ENCODE measurements around the gene GAB2. TPM values are rescaled to one million over a fixed set of nuclear protein-coding genes. Genes with fewer than 3 reads are reported as not detected.

GAB2 gene
- total and polyA plus RNA-seq, 2 experiments from 2014 or later, result 4.9 to 10.2 TPM

DNA sequence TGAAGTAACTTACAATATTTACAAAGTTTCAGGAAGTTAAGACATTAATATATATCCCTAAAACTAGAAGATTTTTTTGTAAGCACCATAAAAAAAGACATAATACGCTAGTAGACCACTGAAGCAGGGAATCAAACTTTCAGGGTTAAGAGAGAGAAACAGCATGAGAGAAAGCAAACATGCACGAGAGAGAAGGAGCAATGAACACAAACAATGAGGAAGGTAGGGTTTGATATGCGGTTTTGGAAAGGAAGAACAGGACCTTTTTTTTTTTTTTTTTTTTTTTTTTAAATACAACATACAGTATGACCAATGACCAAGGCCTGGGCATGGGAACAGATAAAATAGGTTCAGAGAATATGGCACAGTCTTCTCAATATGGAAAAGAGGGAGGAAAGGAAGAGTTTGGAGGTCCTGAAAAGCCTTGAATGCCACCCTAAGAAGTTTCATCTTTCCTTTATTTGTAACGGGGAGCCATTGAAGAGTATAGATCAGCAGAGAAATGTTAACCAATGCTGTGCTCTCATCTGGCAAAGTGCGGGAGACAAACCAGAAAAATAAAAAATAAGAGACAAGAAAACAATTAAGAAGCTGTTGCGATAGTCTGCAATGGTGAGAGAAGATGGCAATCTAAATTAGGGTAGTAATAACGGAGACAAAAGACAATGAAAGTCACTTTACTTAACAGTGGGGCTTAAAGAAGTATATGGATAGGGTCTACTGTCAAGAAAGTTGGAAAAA is 127.9 kb downstream of the GAB2 start:
- DNase-seq (ENCODE audit: low spot score), result no peak
- H3K79me2 ChIP-seq, result peaks cover 52% of the 10 kb centered on the region
- TF ChIP-seq EZH2 (IDR thresholded peaks at IDR 0.05; ENCODE audit: borderline replicate concordance) (no peak), EZH2phosphoT487 (IDR thresholded peaks at IDR 0.05; ENCODE audit: low read depth, severe bottlenecking, unreplicated experiment) (no peak)
- TF ChIP-seq, protein P1, sequence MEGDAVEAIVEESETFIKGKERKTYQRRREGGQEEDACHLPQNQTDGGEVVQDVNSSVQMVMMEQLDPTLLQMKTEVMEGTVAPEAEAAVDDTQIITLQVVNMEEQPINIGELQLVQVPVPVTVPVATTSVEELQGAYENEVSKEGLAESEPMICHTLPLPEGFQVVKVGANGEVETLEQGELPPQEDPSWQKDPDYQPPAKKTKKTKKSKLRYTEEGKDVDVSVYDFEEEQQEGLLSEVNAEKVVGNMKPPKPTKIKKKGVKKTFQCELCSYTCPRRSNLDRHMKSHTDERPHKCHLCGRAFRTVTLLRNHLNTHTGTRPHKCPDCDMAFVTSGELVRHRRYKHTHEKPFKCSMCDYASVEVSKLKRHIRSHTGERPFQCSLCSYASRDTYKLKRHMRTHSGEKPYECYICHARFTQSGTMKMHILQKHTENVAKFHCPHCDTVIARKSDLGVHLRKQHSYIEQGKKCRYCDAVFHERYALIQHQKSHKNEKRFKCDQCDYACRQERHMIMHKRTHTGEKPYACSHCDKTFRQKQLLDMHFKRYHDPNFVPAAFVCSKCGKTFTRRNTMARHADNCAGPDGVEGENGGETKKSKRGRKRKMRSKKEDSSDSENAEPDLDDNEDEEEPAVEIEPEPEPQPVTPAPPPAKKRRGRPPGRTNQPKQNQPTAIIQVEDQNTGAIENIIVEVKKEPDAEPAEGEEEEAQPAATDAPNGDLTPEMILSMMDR (IDR thresholded peaks at IDR 0.05; ENCODE audit: poor library complexity), result no peak
- H2AFZ ChIP-seq, result no peak overlapping the region
- 85% methylated on average over 7 of the region's 7 CpGs for WGBS (ENCODE audit: low lambda C conversion rate, missing lambda C conversion rate)
- no peak overlapping the region for H3K4me2 ChIP-seq
- no peaks in the 10 kb centered on the region for H3K36me3 ChIP-seq (replicated peaks; ENCODE audit: insufficient read depth, low read depth)
- no peaks in the 10 kb centered on the region for H3K27me3 ChIP-seq
- H4K20me1 ChIP-seq (ENCODE audit: insufficient read depth, poor library complexity, severe bottlenecking), result no peaks in the 10 kb centered on the region
- no peak overlapping the region for H3K4me3 ChIP-seq
- H3K4me1 ChIP-seq (ENCODE audit: insufficient read depth), result peaks cover 10% of the 10 kb centered on the region
- H3K9me2 ChIP-seq (replicated peaks; ENCODE audit: insufficient read depth), result no peaks in the 10 kb centered on the region
- no peak overlapping the region for H3K27ac ChIP-seq
- H3K9me3 ChIP-seq (ENCODE audit: low read depth), result no peaks in the 10 kb centered on the region

DNA sequence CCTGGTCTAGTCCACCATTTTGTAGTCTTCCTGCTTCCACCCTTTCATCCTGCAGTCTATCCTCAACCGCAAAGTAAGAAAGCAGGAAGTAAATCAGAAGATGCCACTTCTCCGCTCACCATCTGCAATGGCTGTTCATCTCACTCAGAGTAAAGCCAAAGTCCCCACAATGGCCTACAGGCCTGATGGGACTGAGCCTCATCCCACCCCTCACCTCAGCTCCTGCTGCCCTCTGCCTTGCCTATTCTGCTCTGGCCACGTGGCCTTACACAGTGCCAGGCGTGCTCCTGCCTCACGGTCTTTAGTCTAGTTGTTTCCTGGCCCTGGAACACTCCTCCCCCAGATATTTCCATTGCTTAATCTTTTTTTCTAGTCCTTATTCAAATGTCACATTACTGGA is 133.4 kb downstream of the GAB2 start:
- peaks cover 54% of the 10 kb centered on the region for H3K79me2 ChIP-seq
- WGBS (ENCODE audit: low lambda C conversion rate, missing lambda C conversion rate), result 96% methylated on average over 5 of the region's 5 CpGs

DNA sequence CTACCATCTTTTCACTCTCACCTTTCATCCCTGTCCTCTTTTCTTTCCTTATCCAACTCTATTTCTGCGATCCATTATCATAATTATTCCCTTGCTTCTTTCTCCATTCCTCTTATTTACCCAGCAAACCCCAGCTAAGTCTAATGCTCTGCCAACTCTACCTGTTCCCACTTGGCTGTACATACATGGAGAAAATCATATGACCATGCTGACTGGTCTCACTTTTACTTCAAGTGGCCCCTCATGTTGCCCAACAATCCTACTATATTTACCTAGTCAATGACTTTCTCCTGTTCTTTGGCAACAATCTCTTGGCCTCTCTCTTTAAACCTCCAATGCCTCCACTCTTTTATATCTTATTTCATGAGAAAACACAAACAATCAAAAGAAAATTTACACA is 134.8 kb downstream of the GAB2 start:
- TF ChIP-seq, protein P1 (IDR thresholded peaks at IDR 0.05; ENCODE audit: poor library complexity), result no peak
- no peak for TF ChIP-seq EZH2phosphoT487 (IDR thresholded peaks at IDR 0.05; ENCODE audit: low read depth, severe bottlenecking, unreplicated experiment)
- no peak for TF ChIP-seq EZH2 (IDR thresholded peaks at IDR 0.05; ENCODE audit: borderline replicate concordance)
- Histone ChIP-seq H3K36me3 (replicated peaks; ENCODE audit: insufficient read depth, low read depth) (no peaks in the 10 kb centered on the region), H3K4me3 (no peak overlapping the region), H3K9me3 (ENCODE audit: low read depth) (no peaks in the 10 kb centered on the region), H3K27me3 (no peaks in the 10 kb centered on the region), H3K9me2 (replicated peaks; ENCODE audit: insufficient read depth) (no peaks in the 10 kb centered on the region), H3K4me2 (no peak overlapping the region), H3K4me1 (ENCODE audit: insufficient read depth) (peaks cover 10% of the 10 kb centered on the region), H4K20me1 (ENCODE audit: insufficient read depth, poor library complexity, severe bottlenecking) (no peaks in the 10 kb centered on the region), H3K27ac (no peak overlapping the region), H2AFZ (no peak overlapping the region), H3K79me2 (peaks cover 45% of the 10 kb centered on the region)
- WGBS (ENCODE audit: low lambda C conversion rate, missing lambda C conversion rate), result 97% methylated on average over 1 of the region's 1 CpG
- DNase-seq (ENCODE audit: low spot score), result no peak

More for the DNA sequence above, 133.4 kb downstream of the GAB2 start:
- no peak overlapping the region for H3K27ac ChIP-seq
- no peak overlapping the region for H3K4me2 ChIP-seq
- no peaks in the 10 kb centered on the region for H3K9me2 ChIP-seq (replicated peaks; ENCODE audit: insufficient read depth)
- H2AFZ ChIP-seq, result no peak overlapping the region
- no peaks in the 10 kb centered on the region for H3K9me3 ChIP-seq (ENCODE audit: low read depth)
- H3K4me1 ChIP-seq (ENCODE audit: insufficient read depth), result peaks cover under 1% of the 10 kb centered on the region
- DNase-seq (ENCODE audit: low spot score), result no peak
- H4K20me1 ChIP-seq (ENCODE audit: insufficient read depth, poor library complexity, severe bottlenecking), result no peaks in the 10 kb centered on the region
- no peaks in the 10 kb centered on the region for H3K36me3 ChIP-seq (replicated peaks; ENCODE audit: insufficient read depth, low read depth)
- no peaks in the 10 kb centered on the region for H3K27me3 ChIP-seq
- TF ChIP-seq, protein P1 (IDR thresholded peaks at IDR 0.05; ENCODE audit: poor library complexity), result no peak
- TF ChIP-seq EZH2phosphoT487 (IDR thresholded peaks at IDR 0.05; ENCODE audit: low read depth, severe bottlenecking, unreplicated experiment) (no peak), EZH2 (IDR thresholded peaks at IDR 0.05; ENCODE audit: borderline replicate concordance) (no peak)
- no peak overlapping the region for H3K4me3 ChIP-seq

Measured in hepatocyte (in vitro differentiated cells).